GM12891 (cell line): ENCODE results near the gene KRT80.

Experiments
- DNase-seq: peaks from one replicate; pipeline ENCODE4 v3.0.0; 2011; ENCODE audit warnings: low spot score; ENCODE audit not compliant: insufficient read length
- FAIRE-seq: peaks from 2 replicates; lab custom pipeline; 2011; peaks lifted over from hg19 to GRCh38; lab: Jason Lieb, UNC
- PAX5 ChIP-seq: IDR thresholded peaks from 2 replicates; pipeline ENCODE4 v1.6.1; 2011; ENCODE audit warnings: low read length, moderate library complexity, mild to moderate bottlenecking; ENCODE audit not compliant: insufficient read depth, severe bottlenecking
- POLR2A ChIP-seq: IDR thresholded peaks from 2 replicates; pipeline ENCODE4 v1.6.1; 2011; ENCODE audit warnings: low read depth, low read length, control low read depth
- POLR2AphosphoS5 ChIP-seq: IDR thresholded peaks from 2 replicates; pipeline ENCODE4 v1.6.1; 2011; ENCODE audit warnings: low read depth, low read length, control low read depth
- POU2F2 ChIP-seq: IDR thresholded peaks from 2 replicates; pipeline ENCODE4 v1.6.1; 2011; ENCODE audit warnings: low read depth, mild to moderate bottlenecking, control low read depth, low read length, moderate library complexity
- SPI1 ChIP-seq: IDR thresholded peaks from 2 replicates; pipeline ENCODE4 v1.6.1; 2011; ENCODE audit warnings: low read depth, low read length, control low read depth
- TAF1 ChIP-seq: IDR thresholded peaks from 2 replicates; pipeline ENCODE4 v1.6.1; 2011; ENCODE audit warnings: low read depth, low read length, control low read depth

The KRT80 gene

DNA sequence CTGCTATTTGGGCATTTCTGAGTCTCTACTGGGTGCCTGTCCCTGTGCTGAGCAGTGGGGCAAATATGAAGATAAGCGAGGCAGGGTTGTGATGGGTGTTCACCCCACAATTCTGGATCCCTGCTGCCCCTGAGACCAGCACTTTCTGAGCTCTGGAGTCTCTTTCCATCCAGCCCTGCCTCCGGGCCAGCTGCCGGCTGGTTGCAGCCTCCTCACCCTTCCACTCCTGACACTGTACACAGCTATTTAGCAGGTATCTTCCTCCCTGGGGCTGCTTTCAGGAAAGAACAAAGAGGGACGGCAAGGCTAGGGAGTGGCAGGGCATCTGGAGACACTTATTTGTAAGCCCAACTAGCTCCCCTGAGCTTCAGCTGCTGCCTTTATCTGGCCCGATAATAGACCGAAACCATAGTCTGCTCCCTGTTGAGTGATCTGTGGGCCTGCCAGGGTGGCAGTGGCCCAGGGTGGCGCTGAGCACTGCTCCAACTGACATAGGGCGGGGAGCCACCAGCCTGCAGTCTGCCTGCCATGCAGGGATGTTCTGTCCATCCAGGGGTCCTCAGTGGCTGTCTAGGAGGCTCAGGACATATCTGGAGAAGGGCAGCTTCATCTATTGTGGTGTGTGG lies 7.6 kb upstream of the KRT80 start:
- TF ChIP-seq POLR2A, result no peak
- FAIRE-seq (no peak), DNase-seq (no peak)

DNA sequence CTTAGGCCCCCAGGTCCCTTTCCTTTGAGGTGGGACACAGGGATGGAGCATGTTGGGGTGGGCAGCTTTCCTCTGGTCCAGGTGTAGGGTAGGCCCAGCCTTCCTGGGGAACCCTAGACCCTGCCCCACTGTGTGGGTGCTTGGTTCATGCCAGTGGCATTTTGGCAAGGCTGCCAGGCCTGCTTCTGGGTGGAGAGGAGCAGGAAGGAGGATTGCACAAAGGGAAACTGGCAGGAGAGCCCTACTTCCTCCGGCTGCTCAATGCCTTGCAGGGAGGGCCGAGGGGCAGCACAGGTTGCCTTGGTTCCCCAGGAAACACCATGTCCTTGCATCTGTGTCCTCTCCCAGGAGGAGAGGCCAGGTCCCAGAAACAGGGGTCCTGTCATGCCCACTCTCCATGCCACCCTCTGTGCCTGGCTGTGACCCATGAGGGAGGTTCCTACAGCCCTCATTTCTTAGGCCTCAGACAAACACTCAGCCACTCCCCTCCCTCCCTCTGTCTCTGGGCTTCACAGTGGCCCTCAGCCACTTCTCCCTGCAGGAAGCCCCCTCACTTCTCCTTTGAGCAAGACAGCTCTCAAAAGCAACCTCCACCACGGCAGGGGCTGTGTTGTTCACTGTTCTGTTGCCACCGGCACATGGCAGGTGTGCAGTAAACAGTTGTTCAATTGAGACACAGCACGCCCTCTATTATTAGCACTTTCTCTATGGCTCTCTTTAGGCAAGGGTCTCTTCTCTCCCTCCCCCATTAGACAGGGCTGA lies 6.8 kb upstream of the KRT80 start:
- FAIRE-seq, result no peak
- TF ChIP-seq POU2F2 (no peak), PAX5 (no peak), TAF1 (no peak), SPI1 (no peak), POLR2AphosphoS5 (no peak), POLR2A (no peak)
- no peak for DNase-seq

DNA sequence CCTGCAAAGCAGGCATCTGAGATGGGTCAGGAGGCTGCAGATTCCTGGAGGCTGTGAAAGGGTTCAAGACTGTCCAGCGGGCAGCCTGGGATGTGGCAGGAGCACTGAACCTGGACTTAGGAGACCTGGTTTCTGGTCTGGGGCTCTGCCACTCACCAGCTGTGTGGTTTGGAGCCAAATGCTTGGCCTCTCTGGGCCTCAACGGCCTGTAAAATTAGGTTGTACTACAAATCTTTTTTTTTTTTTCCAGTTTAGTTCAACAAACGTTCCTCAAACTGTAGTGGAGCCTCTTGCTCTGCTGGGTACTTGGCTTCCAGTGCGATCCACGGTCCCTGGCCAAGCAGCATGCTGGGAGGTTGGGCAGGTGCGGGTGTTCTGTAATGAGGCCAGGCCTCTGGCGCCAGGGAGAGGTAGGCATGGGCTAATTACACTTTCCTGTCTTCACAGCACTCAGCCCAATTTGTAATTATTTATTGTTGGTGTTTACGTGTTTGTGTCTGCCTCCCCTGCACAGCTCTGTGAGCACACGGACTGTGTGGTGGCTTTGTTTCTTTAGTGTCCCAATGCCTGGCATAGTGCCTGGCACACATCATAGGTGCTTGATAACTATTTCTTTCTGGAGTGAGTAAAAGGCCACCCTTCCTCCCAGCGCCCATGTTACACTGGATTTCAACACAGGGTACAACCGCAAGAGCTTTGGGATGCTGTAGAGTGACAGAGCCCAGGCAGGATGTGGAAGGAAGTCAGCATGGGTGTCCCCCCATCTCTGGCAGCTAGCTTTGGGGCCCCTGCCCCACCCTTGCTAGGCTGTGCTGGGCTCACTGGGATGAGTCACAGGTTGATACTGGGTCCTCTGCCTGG lies 5.8 kb upstream of the KRT80 start:
- FAIRE-seq, result no peak
- TF ChIP-seq POLR2A (no peak), POU2F2 (no peak), PAX5 (no peak), SPI1 (no peak), TAF1 (no peak), POLR2AphosphoS5 (no peak)
- DNase-seq, result no peak

DNA sequence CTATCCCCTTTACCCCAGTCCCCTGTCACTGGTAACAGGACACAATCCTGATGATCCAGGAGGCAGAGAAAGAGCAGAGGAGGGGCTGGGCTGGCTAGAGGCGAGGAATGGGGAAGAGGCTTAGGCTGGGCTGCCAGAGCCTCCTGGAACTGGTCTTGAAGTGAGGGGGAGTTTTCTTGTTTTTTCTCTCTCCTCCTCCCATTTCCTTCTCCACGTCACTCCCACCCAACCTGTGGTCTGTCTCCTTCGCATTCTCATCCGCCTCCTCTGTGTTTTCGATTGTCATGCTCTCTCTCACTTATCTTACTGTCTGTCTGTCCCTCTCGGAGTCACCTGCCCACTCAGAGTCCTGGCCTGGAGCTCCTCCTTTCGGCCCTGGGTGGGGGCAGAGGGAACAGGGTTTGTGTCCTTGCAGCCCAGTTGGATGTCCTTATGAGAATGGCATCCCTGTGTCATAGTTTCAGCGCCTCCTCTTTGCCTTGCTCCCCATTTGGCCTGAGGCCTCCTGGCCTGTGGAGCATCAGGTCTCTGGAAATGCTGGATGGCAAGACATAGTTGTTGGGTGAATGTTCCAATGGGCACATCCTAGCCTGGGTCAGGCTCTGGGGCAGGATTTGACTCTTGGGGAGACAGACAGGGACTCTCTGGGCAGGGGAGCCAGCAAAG lies 3.4 kb upstream of the KRT80 start:
- TF ChIP-seq POU2F2 (no peak), POLR2A (no peak), POLR2AphosphoS5 (no peak), SPI1 (no peak), TAF1 (no peak), PAX5 (no peak)
- FAIRE-seq (no peak), DNase-seq (no peak)

DNA sequence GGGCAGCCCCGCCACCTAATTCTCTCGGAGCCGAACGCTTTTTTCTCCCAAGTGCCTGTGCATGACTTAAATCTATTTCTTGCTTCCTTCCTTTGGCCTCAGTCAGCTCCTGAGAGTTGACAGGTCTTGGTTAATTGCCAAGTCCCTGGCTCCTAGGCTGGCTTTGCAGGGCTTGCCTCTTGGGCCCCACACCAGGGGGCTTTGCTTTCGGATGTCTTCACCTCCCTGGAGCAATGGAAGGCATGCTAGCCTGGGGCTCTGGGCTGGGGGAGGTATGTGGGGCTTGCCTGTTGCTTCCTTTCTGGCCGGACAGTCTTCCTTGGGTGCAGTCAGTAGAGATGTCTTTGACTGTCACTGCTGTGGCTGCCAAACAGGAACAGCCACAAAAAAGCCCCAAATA lies 2.2 kb upstream of the KRT80 start:
- TF ChIP-seq POLR2A (no peak), TAF1 (no peak), POLR2AphosphoS5 (no peak), PAX5 (no peak), POU2F2 (no peak), SPI1 (no peak)
- FAIRE-seq, result no peak
- no peak for DNase-seq

DNA sequence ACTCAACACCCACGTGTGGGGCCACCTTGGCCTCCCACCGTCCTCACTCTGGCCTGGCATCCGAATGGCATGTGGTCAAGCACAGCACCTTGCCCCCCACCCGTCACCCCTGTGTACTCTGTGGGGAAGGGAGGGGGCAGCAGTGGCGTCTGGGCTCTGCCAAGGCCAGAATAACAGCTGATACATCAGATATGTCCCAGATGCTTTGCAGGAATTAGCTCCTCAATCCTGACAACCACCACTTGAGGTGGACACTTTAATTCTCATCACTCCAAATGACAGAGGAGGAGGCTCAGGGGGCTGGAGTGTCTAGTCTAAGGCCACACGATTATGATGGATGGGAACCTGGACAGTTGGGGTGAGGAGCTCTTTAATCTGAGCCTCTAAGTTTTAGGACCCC lies 1.7 kb upstream of the KRT80 start:
- DNase-seq (no peak), FAIRE-seq (no peak)
- no peak for TF ChIP-seq TAF1
- no peak for TF ChIP-seq PAX5
- no peak for TF ChIP-seq SPI1
- no peak for TF ChIP-seq POLR2AphosphoS5
- TF ChIP-seq POU2F2, result no peak
- no peak for TF ChIP-seq POLR2A

DNA sequence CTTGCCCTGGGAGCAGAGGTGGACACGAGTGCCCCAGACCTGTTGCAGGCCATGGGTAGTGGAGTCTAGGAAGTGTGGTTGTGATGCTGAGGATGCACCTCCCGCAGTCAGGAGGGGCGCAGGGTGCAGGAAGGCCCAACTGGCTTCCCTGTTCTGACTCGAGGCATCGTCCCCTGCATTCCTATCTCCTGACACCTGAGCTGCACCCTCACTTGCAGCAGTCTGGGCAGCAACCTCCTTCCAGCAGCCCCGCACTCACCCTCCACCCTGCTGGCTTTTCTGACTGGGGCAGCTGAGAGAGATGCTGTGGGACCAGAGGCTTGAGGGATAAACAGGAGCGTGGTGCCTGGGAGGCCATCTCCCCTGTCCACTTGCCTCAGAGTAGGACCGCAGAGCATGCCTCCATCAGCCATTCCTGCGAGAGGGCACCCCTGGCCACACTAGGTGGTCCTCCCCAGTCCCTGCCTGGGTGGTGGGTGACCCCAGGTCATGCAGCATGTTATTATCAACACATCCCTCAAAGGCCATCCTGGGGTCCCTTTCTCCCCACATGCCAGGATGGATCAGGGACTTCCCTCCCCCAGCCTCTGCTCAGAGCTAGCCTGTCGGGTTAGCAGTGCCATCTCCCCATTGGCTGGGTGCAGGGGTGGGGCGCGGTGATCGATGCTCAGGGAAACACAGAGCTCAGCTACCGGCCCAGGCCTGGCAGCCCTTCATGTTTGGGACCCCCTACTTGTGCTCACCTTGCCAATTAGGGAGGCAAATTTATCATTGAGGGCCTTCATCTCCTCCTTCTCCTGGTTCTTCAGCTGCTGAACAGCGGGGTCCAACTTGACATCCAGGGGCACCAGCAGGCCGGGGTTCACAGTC lies 719 bp downstream of the KRT80 start:
- DNase-seq (no peak), FAIRE-seq (no peak)
- TF ChIP-seq POLR2AphosphoS5 (no peak), POU2F2 (no peak), PAX5 (no peak), TAF1 (no peak), SPI1 (no peak), POLR2A (no peak)

DNA sequence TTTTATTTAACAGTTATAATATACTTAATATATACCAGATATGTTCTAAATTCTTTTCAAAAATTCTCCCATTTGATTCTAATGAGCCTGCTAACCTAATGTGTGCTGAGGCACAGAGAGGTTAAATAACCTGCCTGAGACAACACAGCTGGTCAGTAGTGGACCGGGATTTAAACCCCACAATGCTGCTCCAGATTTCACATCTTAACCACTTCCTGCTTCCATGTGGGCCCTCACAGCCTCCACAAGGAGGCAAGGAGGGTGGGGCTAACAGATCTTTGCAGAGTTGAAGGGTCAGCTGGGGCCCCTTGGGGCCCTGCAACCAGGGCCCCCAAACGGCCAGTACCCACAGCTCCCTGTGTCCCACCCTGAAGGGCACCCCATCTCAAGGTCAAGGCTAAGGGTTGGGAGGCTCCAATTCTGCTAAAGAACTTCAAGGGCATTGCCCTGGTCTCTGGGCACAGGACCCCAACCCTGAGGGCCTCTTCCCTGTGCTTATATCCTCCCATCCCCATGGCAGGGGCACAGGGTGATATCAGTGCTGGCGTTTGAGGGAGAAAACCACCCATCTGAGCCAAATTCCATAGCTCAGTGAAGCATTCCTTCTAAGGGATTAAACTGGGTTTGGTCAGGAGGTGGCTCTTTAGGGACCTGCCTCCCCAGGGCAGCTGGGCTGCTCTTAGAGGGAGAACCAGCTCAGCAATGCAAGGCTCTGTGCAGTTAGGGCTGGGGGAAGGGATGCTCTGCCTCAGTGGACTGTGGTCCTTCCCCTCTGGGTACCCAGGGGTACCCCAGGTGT lies 2.2 kb downstream of the KRT80 start:
- no peak for DNase-seq
- TF ChIP-seq PAX5, result no peak
- TF ChIP-seq POLR2AphosphoS5, result no peak
- no peak for TF ChIP-seq SPI1
- TF ChIP-seq TAF1, result no peak
- TF ChIP-seq POLR2A, result no peak

More for the DNA sequence above, 2.2 kb downstream of the KRT80 start:
- no peak for FAIRE-seq
